SK-N-SH (cell line): ENCODE measurements around the gene DGKD. TPM values are rescaled to one million over a fixed set of nuclear protein-coding genes. Genes with fewer than 3 reads are reported as not detected.

ENCODE experiments used
- CTCF ChIA-PET: fragments of 300-600, 350-600 bp; formaldehyde crosslinking; extraction: SDS; loops from one replicate; lab custom pipeline; 2021; lab: Yijun Ruan, JAX
- POLR2A ChIA-PET: fragments of 350-600 bp; sonication (Branson Sonifier 250); formaldehyde crosslinking; extraction: SDS; loops from one replicate; lab custom pipeline; 2020; ENCODE audit warnings: antibody characterized with exemption, inconsistent platforms; lab: Yijun Ruan, JAX
- DNase-seq: peaks from one replicate; pipeline ENCODE4 v3.0.0; 2012
- H2AFZ ChIP-seq: fragments of 200-600 bp; sonication (generic); 2 replicates; pipeline ENCODE4 v1.8.1; 2016; ENCODE audit warnings: antibody characterized with exemption, mild to moderate bottlenecking, low read depth
- H3F3A ChIP-seq: fragments of 200-600 bp; sonication (generic); replicated peaks from 2 replicates; pipeline ENCODE3; 2016; ENCODE audit warnings: antibody characterized with exemption, mild to moderate bottlenecking; ENCODE audit not compliant: insufficient read depth
- H3K27ac ChIP-seq, 2 experiments: fragments of 200-500 bp in 1 of 2; fragments of 200-600 bp in 1 of 2; sonication (Bioruptor generic) in 1 of 2; sonication (generic), shearing (Covaris generic) in 1 of 2; 2 replicates each; pipeline versions ENCODE4 v1.5.1 to v1.6.1; 2014 to 2016; ENCODE audit warnings: low read depth in 2 of 2, inconsistent platforms in 1 of 2, low read length in 1 of 2, mild to moderate bottlenecking in 1 of 2, mixed read lengths in 1 of 2
- H3K27me3 ChIP-seq: fragments of 200-600 bp; sonication (generic), shearing (Covaris generic); 2 replicates; pipeline ENCODE4 v1.6.1; 2016; ENCODE audit warnings: mixed run types; ENCODE audit not compliant: insufficient read depth
- H3K36me3 ChIP-seq, 2 experiments: fragments of 200-500 bp in 1 of 2; fragments of 200-600 bp in 1 of 2; sonication (Bioruptor generic) in 1 of 2; sonication (generic) in 1 of 2; replicated peaks in 1 of 2; 2 replicates each; pipeline versions ENCODE3 to v1.5.1; 2014 to 2016; ENCODE audit warnings: low read length in 1 of 2, mild to moderate bottlenecking in 1 of 2; ENCODE audit not compliant: insufficient read depth in 2 of 2, control insufficient read depth in 1 of 2
- H3K4me1 ChIP-seq, 2 experiments: fragments of 200-500 bp in 1 of 2; fragments of 200-600 bp in 1 of 2; sonication (Bioruptor generic) in 1 of 2; sonication (generic), shearing (Covaris generic) in 1 of 2; 2 replicates each; pipeline versions ENCODE4 v1.5.1 to v1.6.1; 2014 to 2016; ENCODE audit warnings: low read depth in 1 of 2, low read length in 1 of 2, mixed run types in 1 of 2; ENCODE audit not compliant: insufficient read depth in 2 of 2, control insufficient read depth in 1 of 2
- H3K4me2 ChIP-seq: fragments of 200-600 bp; sonication (generic), shearing (Covaris generic); 2 replicates; pipeline ENCODE4 v1.6.1; 2017; ENCODE audit warnings: mixed run types
- H3K4me3 ChIP-seq, 2 experiments: fragments of 200-500 bp in 1 of 2; fragments of 200-600 bp in 1 of 2; sonication (Bioruptor generic) in 1 of 2; sonication (generic), shearing (Covaris generic) in 1 of 2; 2 replicates each; pipeline versions ENCODE4 v1.5.1 to v1.8.1; 2014 to 2016; ENCODE audit warnings: low read depth in 2 of 2, inconsistent platforms in 1 of 2, low read length in 1 of 2, mild to moderate bottlenecking in 1 of 2, mixed read lengths in 1 of 2, moderate library complexity in 1 of 2
- H3K79me2 ChIP-seq: fragments of 200-600 bp; sonication (generic); 2 replicates; pipeline ENCODE4 v1.8.1; 2017; ENCODE audit warnings: mild to moderate bottlenecking; ENCODE audit not compliant: insufficient read depth
- H3K9ac ChIP-seq: fragments of 200-600 bp; sonication (generic); 2 replicates; pipeline ENCODE4 v1.6.1; 2017; ENCODE audit warnings: mixed run types
- H3K9me2 ChIP-seq: fragments of 200-600 bp; sonication (generic); 2 replicates; pipeline ENCODE4 v1.6.1; 2017; ENCODE audit warnings: mixed run types
- H3K9me3 ChIP-seq: fragments of 200-600 bp; sonication (generic); 2 replicates; pipeline ENCODE4 v1.6.1; 2017; ENCODE audit warnings: mixed run types, mild to moderate bottlenecking, moderate library complexity
- H4K20me1 ChIP-seq: fragments of 200-600 bp; sonication (generic); 2 replicates; pipeline ENCODE4 v1.6.1; 2017; ENCODE audit warnings: mild to moderate bottlenecking, mixed run types; ENCODE audit not compliant: insufficient read depth
- CHD2 ChIP-seq: fragments of 150-350 bp; IDR thresholded peaks from 2 replicates; pipeline ENCODE4 v1.6.1; 2018; ENCODE audit warnings: low read length; ENCODE audit not compliant: partially characterized antibody
- ELF1 ChIP-seq: IDR thresholded peaks from 2 replicates; pipeline ENCODE4 v1.4.0; 2012
- EP300 ChIP-seq, 2 experiments: IDR thresholded peaks; 2 replicates each; pipeline versions ENCODE4 v1.4.0 to v1.6.1; 2012; ENCODE audit warnings: borderline replicate concordance in 1 of 2, low read depth in 1 of 2, low read length in 1 of 2
- EZH2phosphoT487 ChIP-seq: fragments of 200-600 bp; sonication (generic); IDR thresholded peaks from 2 replicates; pipeline ENCODE4 v1.6.1; 2017; ENCODE audit warnings: low read depth, mixed run types, mild to moderate bottlenecking, antibody characterized with exemption, moderate library complexity, borderline replicate concordance
- FOSL2 ChIP-seq: IDR thresholded peaks from 2 replicates; pipeline ENCODE4 v1.4.0; 2012; ENCODE audit warnings: low read depth, mild to moderate bottlenecking, moderate library complexity, borderline replicate concordance
- FOXM1 ChIP-seq: IDR thresholded peaks from 2 replicates; pipeline ENCODE4 v1.4.0; 2012; ENCODE audit warnings: low read depth, mild to moderate bottlenecking
- GATA2 ChIP-seq: sonication (generic); formaldehyde crosslinking; IDR thresholded peaks from 2 replicates; pipeline ENCODE4 v1.5.0; 2020; ENCODE audit warnings: mild to moderate bottlenecking, missing genetic modification reagents
- MAX ChIP-seq: IDR thresholded peaks from 2 replicates; pipeline ENCODE4 v1.4.0; 2012; ENCODE audit warnings: low read depth
- MEF2A ChIP-seq: IDR thresholded peaks from 2 replicates; pipeline ENCODE4 v1.4.0; 2012; ENCODE audit warnings: low read depth, borderline replicate concordance
- MXI1 ChIP-seq: IDR thresholded peaks from 2 replicates; pipeline ENCODE4 v1.6.1; 2012; ENCODE audit warnings: mild to moderate bottlenecking, low read depth, low read length, improper control_type of control experiment
- NRF1 ChIP-seq: IDR thresholded peaks from 2 replicates; pipeline ENCODE4 v1.6.1; 2012; ENCODE audit warnings: low read depth, mild to moderate bottlenecking, low read length
- PBX3 ChIP-seq: IDR thresholded peaks from 2 replicates; pipeline ENCODE4; 2012
- SMC3 ChIP-seq: IDR thresholded peaks from 2 replicates; pipeline ENCODE4 v1.6.1; 2012; ENCODE audit warnings: low read depth, low read length, improper control_type of control experiment
- TAF1 ChIP-seq: IDR thresholded peaks from 2 replicates; pipeline ENCODE4 v1.6.1; 2012; ENCODE audit warnings: low read depth, mild to moderate bottlenecking, low read length, moderate library complexity, borderline replicate concordance
- TCF12 ChIP-seq: IDR thresholded peaks from 2 replicates; pipeline ENCODE4 v1.4.0; 2012
- USF2 ChIP-seq: fragments of 150-350 bp; IDR thresholded peaks from 2 replicates; pipeline ENCODE4 v1.6.1; 2017; ENCODE audit warnings: antibody characterized with exemption, low read length, low read depth, borderline replicate concordance
- WGBS: methylation state at CpG from one replicate; pipeline ENCODE4 v1.1.6; 2017; ENCODE audit warnings: low lambda C conversion rate; 5-methylcytosine and 5-hydroxymethylcytosine counted together
- polyA plus RNA-seq, 3 experiments: library from polyadenylated mRNA; depleted of rRNA; stranded (reverse); fragments of >200 nt; gene quantifications; 2 replicates each; pipeline ENCODE4 v1.2.3, GENCODE V29; 2012
- TF ChIP-seq, protein P1 (sequence below): fragments of 150-350 bp; IDR thresholded peaks from 2 replicates; pipeline ENCODE4 v1.6.1; 2016; ENCODE audit warnings: mild to moderate bottlenecking, low read depth, low read length

DGKD gene
- polyA plus RNA-seq, 1 of the 3 experiments (the other 2 are of a cell fraction) = 21.7 TPM

DNA sequence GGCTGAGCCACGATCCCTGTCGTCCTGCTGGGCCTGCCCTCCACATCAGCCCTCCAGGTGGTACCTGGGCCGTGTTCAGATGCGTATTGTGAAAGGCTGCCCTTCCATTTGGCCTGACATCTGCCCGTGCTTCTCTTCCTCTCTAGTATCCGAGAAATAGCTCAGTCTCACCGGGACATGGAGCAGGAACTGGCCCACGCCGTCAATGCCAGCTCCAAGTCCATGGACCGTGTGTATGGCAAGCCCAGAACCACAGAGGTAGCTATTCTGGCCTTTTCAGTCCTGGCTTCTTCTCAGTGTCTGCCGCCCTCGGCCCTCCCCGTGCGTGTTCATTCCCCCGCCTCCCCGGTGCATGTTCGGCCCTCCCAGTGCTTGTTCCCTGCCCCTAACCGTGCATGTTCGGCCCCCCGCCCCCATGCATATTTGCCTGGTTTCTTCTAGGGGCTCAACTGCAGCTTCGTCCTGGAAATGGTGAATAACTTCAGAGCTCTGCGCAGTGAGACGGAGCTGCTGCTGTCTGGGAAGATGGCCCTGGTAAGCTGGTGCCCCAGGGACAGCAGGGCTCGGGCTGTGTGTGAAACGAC lies 108.0 kb downstream of the DGKD start:
- H3K9me2 ChIP-seq = no peaks in the 10 kb centered on the region
- no peak for DNase-seq
- peaks cover 10 to 60% of the 10 kb centered on the region in 2 experiments for H3K36me3 ChIP-seq
- H3K27ac ChIP-seq = no peak overlapping the region
- 94% methylated on average over 21 of the region's 25 CpGs for WGBS
- POLR2A ChIA-PET = no interaction called here
- no peaks in the 10 kb centered on the region for H3K4me1 ChIP-seq
- peaks cover 5% of the 10 kb centered on the region for H3F3A ChIP-seq
- TF ChIP-seq NRF1 (no peak), ELF1 (no peak), EP300 (IDR thresholded peaks at IDR 0.05; ENCODE audit: borderline replicate concordance in 1 of 2, low read depth in 1 of 2, low read length in 1 of 2) (no peak), FOSL2 (no peak), FOXM1 (no peak), TAF1 (no peak), TCF12 (no peak), PBX3 (no peak)
- H3K4me2 ChIP-seq = no peak overlapping the region
- no peaks in the 10 kb centered on the region for H3K9me3 ChIP-seq
- no peaks in the 10 kb centered on the region for H3K27me3 ChIP-seq
- CTCF ChIA-PET = interaction anchor here (0.6 kb wide), 1 partner anchor 608 kb away, joined by 3 read pairs; no protein-coding TSS in a partner anchor
- no peaks in the 10 kb centered on the region for H3K79me2 ChIP-seq
- no peak overlapping the region for H2AFZ ChIP-seq
- no peaks in the 10 kb centered on the region for H4K20me1 ChIP-seq
- no peak overlapping the region for H3K9ac ChIP-seq
- no peak overlapping the region for H3K4me3 ChIP-seq

GRCh38 chr2:233462826-233463470 lies 108.7 kb downstream of the DGKD start:
- Histone ChIP-seq H3K9ac (no peak overlapping the region), H3K9me3 (no peaks in the 10 kb centered on the region), H3K4me2 (no peak overlapping the region), H2AFZ (no peak overlapping the region), H3K4me3 (no peak overlapping the region)
- TF ChIP-seq USF2 (no peak), EZH2phosphoT487 (no peak), FOXM1 (no peak), MEF2A (no peak), NRF1 (no peak), TAF1 (no peak), MXI1 (no peak), CHD2 (no peak), MAX (no peak), SMC3 (no peak), GATA2 (CRISPR knock-in tag) (no peak)
- TF ChIP-seq, protein P1, sequence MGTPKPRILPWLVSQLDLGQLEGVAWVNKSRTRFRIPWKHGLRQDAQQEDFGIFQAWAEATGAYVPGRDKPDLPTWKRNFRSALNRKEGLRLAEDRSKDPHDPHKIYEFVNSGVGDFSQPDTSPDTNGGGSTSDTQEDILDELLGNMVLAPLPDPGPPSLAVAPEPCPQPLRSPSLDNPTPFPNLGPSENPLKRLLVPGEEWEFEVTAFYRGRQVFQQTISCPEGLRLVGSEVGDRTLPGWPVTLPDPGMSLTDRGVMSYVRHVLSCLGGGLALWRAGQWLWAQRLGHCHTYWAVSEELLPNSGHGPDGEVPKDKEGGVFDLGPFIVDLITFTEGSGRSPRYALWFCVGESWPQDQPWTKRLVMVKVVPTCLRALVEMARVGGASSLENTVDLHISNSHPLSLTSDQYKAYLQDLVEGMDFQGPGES = no peak
- TF ChIP-seq, all 33 proteins: peak for 0
- Histone ChIP-seq H3K79me2 (no peaks in the 10 kb centered on the region), H4K20me1 (no peaks in the 10 kb centered on the region), H3F3A (peaks cover 5% of the 10 kb centered on the region), H3K36me3 (peaks cover 10 to 63% of the 10 kb centered on the region in 2 experiments), H3K9me2 (no peaks in the 10 kb centered on the region), H3K27me3 (no peaks in the 10 kb centered on the region), H3K27ac (no peak overlapping the region), H3K4me1 (no peaks in the 10 kb centered on the region)
- ChIA-PET POLR2A (no interaction called here), CTCF (interaction anchor here (0.6 kb wide), 1 partner anchor 609 kb away, joined by 3 read pairs; no protein-coding TSS in a partner anchor)
- DNase-seq = no peak
- 97% methylated on average over 13 of the region's 21 CpGs for WGBS
